K562 (cell line): Measurements from ENCODE around the gene EGR1. TPM values are rescaled to one million over a fixed set of nuclear protein-coding genes. Genes with fewer than 3 reads are reported as not detected.

ENCODE experiments used
- ARID2 ChIP-seq: fragments of 450-650 bp; IDR thresholded peaks from 2 replicates; pipeline ENCODE4 v1.6.1; 2017; ENCODE audit warnings: antibody characterized with exemption, mild to moderate bottlenecking
- CREBBP ChIP-seq: IDR thresholded peaks from one replicate; pipeline ENCODE4 v1.6.1; 2012; ENCODE audit warnings: low read depth, mild to moderate bottlenecking, control low read depth, inconsistent platforms, low read length
- ELF1 ChIP-seq: fragments of 200-800 bp; sonication (Bioruptor generic); IDR thresholded peaks from 2 replicates; pipeline ENCODE4 v1.6.1; 2016; ENCODE audit warnings: missing genetic modification characterization, missing compliant biosample characterization
- FOXA3 ChIP-seq, 2 experiments: fragments of 450-650 bp in 1 of 2; sonication (generic) in 1 of 2; formaldehyde crosslinking; IDR thresholded peaks in 1 of 2; conservative IDR thresholded peaks in 1 of 2; 2 replicates each; pipeline versions ENCODE4 v1.4.0 to v1.8.0; 2020 to 2022; ENCODE audit warnings: mild to moderate bottlenecking in 2 of 2, missing genetic modification reagents in 1 of 2
- FOXM1 ChIP-seq, 2 experiments: fragments of 450-650 bp in 1 of 2; sonication (generic) in 1 of 2; formaldehyde crosslinking in 1 of 2; IDR thresholded peaks; 2 replicates each; pipeline versions ENCODE4 v1.6.1 to v1.9.0; 2017 to 2022; ENCODE audit warnings: low read depth in 2 of 2, mild to moderate bottlenecking in 2 of 2, missing genetic modification reagents in 1 of 2, moderate library complexity in 1 of 2
- PHF21A ChIP-seq: fragments of 450-650 bp; IDR thresholded peaks from 2 replicates; pipeline ENCODE4 v1.6.1; 2017; ENCODE audit warnings: low read depth, borderline replicate concordance
- PHF8 ChIP-seq: fragments of 200-600 bp; sonication (generic); IDR thresholded peaks from 2 replicates; pipeline ENCODE4 v1.6.1; 2012; ENCODE audit warnings: mixed run types, mild to moderate bottlenecking, inconsistent platforms, low read length, moderate library complexity, borderline replicate concordance
- POLR2A ChIP-seq: fragments of 450-650 bp; conservative IDR thresholded peaks from 2 replicates; pipeline ENCODE4 v1.6.1; 2016
- POLR2AphosphoS5 ChIP-seq: IDR thresholded peaks from 2 replicates; pipeline ENCODE4 v1.6.1; 2011; ENCODE audit warnings: mild to moderate bottlenecking, low read depth, low read length, moderate library complexity; ENCODE audit not compliant: control insufficient read depth, insufficient read depth
- RBM34 ChIP-seq: fragments of 200-400 bp; formaldehyde crosslinking; IDR thresholded peaks from 2 replicates; pipeline ENCODE4 v1.6.1; 2018; ENCODE audit warnings: low read length, borderline replicate concordance; ENCODE audit not compliant: insufficient read depth
- SRSF3 ChIP-seq: fragments of 200-400 bp; formaldehyde crosslinking; IDR thresholded peaks from 2 replicates; pipeline ENCODE4 v1.6.1; 2016; ENCODE audit warnings: mild to moderate bottlenecking, low read length, moderate library complexity; ENCODE audit not compliant: insufficient read depth
- TAF15 ChIP-seq: fragments of 200-400 bp; formaldehyde crosslinking; IDR thresholded peaks from 2 replicates; pipeline ENCODE4 v1.6.1; 2017; ENCODE audit warnings: mild to moderate bottlenecking, low read depth, low read length, moderate library complexity
- U2AF1 ChIP-seq: fragments of 200-400 bp; formaldehyde crosslinking; optimal IDR thresholded peaks from 2 replicates; pipeline ENCODE3; 2017; ENCODE audit warnings: mild to moderate bottlenecking, low read depth, low read length, moderate library complexity
- ZNF274 ChIP-seq: IDR thresholded peaks from 2 replicates; pipeline ENCODE4 v1.6.1; 2011; ENCODE audit warnings: low read depth, mild to moderate bottlenecking, low read length, moderate library complexity, borderline replicate concordance
- ZNF507 ChIP-seq: conservative IDR thresholded peaks from 2 replicates; pipeline ENCODE4 v1.6.1; 2017; ENCODE audit warnings: missing genetic modification characterization, missing compliant biosample characterization
- polyA plus RNA-seq, 8 experiments: library from polyadenylated mRNA; depleted of rRNA in 4 of 8; stranded (reverse) in 5 of 8; unstranded in 3 of 8; fragments of >200 nt; fragmentation: Nextera tagmentation in 2 of 8; fragmentation: Illumina TruSeq in 1 of 8; extraction: Ambion mirVana in 2 of 8; extraction: Trizol in 1 of 8; gene quantifications; 2 replicates each; pipeline versions ENCODE4 v1.2.1 to v1.2.3, GENCODE V29; 2011 to 2014; ENCODE audit warnings: inconsistent platforms in 1 of 8, missing spikeins in 1 of 8
- total RNA-seq, 7 experiments: library from RNA; depleted of rRNA in 6 of 7; stranded (reverse); fragments of >200 nt in 6 of 7; fragmentation: Illumina TruSeq in 2 of 7; extraction: Trizol in 2 of 7; gene quantifications; 2 replicates each; pipeline versions ENCODE4 v1.2.1 to v1.2.3, GENCODE V29; 2011 to 2021; ENCODE audit warnings: low replicate concordance in 1 of 7
- TF ChIP-seq, protein P1 (sequence below): sonication (generic); formaldehyde crosslinking; IDR thresholded peaks from 2 replicates; pipeline ENCODE4 v1.8.0; 2023; ENCODE audit warnings: missing genetic modification reagents, mild to moderate bottlenecking, borderline replicate concordance
- TF ChIP-seq, protein P2 (sequence below): sonication (generic); formaldehyde crosslinking; IDR thresholded peaks from 2 replicates; pipeline ENCODE4 v1.8.0; 2022; ENCODE audit warnings: mild to moderate bottlenecking, missing genetic modification reagents
- TF ChIP-seq, protein P3 (sequence below): sonication (generic); formaldehyde crosslinking; IDR thresholded peaks from 2 replicates; pipeline ENCODE4 v1.9.0; 2022; ENCODE audit warnings: mild to moderate bottlenecking, missing genetic modification reagents
- TF ChIP-seq, protein P4 (sequence below): fragments of 250-450 bp; sonication (Bioruptor Pico); IDR thresholded peaks from 2 replicates; pipeline ENCODE4 v1.8.0; 2022; ENCODE audit warnings: inconsistent platforms

Gene EGR1
- total and polyA plus RNA-seq, 9 of the 15 experiments (the other 6 are each of a cell fraction or from before 2014, with no cell fraction given) = 1.3 to 132 (median 21.5) TPM

DNA sequence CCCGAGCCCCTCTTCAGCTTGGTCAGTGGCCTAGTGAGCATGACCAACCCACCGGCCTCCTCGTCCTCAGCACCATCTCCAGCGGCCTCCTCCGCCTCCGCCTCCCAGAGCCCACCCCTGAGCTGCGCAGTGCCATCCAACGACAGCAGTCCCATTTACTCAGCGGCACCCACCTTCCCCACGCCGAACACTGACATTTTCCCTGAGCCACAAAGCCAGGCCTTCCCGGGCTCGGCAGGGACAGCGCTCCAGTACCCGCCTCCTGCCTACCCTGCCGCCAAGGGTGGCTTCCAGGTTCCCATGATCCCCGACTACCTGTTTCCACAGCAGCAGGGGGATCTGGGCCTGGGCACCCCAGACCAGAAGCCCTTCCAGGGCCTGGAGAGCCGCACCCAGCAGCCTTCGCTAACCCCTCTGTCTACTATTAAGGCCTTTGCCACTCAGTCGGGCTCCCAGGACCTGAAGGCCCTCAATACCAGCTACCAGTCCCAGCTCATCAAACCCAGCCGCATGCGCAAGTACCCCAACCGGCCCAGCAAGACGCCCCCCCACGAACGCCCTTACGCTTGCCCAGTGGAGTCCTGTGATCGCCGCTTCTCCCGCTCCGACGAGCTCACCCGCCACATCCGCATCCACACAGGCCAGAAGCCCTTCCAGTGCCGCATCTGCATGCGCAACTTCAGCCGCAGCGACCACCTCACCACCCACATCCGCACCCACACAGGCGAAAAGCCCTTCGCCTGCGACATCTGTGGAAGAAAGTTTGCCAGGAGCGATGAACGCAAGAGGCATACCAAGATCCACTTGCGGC is 1.8 kb downstream of the EGR1 start (continued):
- TF ChIP-seq, protein P1, sequence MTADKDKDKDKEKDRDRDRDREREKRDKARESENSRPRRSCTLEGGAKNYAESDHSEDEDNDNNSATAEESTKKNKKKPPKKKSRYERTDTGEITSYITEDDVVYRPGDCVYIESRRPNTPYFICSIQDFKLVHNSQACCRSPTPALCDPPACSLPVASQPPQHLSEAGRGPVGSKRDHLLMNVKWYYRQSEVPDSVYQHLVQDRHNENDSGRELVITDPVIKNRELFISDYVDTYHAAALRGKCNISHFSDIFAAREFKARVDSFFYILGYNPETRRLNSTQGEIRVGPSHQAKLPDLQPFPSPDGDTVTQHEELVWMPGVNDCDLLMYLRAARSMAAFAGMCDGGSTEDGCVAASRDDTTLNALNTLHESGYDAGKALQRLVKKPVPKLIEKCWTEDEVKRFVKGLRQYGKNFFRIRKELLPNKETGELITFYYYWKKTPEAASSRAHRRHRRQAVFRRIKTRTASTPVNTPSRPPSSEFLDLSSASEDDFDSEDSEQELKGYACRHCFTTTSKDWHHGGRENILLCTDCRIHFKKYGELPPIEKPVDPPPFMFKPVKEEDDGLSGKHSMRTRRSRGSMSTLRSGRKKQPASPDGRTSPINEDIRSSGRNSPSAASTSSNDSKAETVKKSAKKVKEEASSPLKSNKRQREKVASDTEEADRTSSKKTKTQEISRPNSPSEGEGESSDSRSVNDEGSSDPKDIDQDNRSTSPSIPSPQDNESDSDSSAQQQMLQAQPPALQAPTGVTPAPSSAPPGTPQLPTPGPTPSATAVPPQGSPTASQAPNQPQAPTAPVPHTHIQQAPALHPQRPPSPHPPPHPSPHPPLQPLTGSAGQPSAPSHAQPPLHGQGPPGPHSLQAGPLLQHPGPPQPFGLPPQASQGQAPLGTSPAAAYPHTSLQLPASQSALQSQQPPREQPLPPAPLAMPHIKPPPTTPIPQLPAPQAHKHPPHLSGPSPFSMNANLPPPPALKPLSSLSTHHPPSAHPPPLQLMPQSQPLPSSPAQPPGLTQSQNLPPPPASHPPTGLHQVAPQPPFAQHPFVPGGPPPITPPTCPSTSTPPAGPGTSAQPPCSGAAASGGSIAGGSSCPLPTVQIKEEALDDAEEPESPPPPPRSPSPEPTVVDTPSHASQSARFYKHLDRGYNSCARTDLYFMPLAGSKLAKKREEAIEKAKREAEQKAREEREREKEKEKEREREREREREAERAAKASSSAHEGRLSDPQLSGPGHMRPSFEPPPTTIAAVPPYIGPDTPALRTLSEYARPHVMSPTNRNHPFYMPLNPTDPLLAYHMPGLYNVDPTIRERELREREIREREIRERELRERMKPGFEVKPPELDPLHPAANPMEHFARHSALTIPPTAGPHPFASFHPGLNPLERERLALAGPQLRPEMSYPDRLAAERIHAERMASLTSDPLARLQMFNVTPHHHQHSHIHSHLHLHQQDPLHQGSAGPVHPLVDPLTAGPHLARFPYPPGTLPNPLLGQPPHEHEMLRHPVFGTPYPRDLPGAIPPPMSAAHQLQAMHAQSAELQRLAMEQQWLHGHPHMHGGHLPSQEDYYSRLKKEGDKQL = peak; percentile 70; the same call in 1 of the 2 replicates
- no peak for TF ChIP-seq ELF1 (tag)
- no peak for TF ChIP-seq PHF8
- TF ChIP-seq ZNF274 = no peak
- TF ChIP-seq TAF15 = peak; percentile 88
- TF ChIP-seq RBM34 = no peak
- peak; percentile 75 for TF ChIP-seq POLR2AphosphoS5
- no peak for TF ChIP-seq ARID2
- no peak for TF ChIP-seq ZNF507 (tag)
- TF ChIP-seq, protein P2, sequence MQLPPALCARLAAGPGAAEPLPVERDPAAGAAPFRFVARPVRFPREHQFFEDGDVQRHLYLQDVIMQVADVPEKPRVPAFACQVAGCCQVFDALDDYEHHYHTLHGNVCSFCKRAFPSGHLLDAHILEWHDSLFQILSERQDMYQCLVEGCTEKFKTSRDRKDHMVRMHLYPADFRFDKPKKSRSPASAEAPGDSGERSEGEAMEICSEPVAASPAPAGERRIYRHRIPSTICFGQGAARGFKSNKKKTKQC = peak; percentile 68
- TF ChIP-seq POLR2A = peak; percentile 13
- peak; percentile 90 for TF ChIP-seq U2AF1
- no peak for TF ChIP-seq FOXM1 (IDR thresholded peaks at IDR 0.05; ENCODE audit: low read depth)
- peak; percentile 46; the same call in 1 of the 2 replicates for TF ChIP-seq FOXM1 (CRISPR knock-in tag; IDR thresholded peaks at IDR 0.05; ENCODE audit: low read depth)
- peak; percentile 96 for TF ChIP-seq SRSF3
- TF ChIP-seq, protein P3, sequence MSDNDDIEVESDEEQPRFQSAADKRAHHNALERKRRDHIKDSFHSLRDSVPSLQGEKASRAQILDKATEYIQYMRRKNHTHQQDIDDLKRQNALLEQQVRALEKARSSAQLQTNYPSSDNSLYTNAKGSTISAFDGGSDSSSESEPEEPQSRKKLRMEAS (CRISPR knock-in tag) = peak; percentile 11; the same call in 1 of the 2 replicates
- peak in 1 of 2 experiments; percentile 16; a peak in 1 of 4 replicates for TF ChIP-seq FOXA3 (CRISPR knock-in tag; conservative IDR thresholded peaks at IDR 0.05 in 1 of 2, IDR thresholded peaks at IDR 0.05 in 1 of 2)
- TF ChIP-seq PHF21A = 0 out of 2 replicates have a peak, but pooled peaks have one; percentile 28
- TF ChIP-seq, protein P4, sequence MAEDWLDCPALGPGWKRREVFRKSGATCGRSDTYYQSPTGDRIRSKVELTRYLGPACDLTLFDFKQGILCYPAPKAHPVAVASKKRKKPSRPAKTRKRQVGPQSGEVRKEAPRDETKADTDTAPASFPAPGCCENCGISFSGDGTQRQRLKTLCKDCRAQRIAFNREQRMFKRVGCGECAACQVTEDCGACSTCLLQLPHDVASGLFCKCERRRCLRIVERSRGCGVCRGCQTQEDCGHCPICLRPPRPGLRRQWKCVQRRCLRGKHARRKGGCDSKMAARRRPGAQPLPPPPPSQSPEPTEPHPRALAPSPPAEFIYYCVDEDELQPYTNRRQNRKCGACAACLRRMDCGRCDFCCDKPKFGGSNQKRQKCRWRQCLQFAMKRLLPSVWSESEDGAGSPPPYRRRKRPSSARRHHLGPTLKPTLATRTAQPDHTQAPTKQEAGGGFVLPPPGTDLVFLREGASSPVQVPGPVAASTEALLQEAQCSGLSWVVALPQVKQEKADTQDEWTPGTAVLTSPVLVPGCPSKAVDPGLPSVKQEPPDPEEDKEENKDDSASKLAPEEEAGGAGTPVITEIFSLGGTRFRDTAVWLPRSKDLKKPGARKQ = no peak
- no peak for TF ChIP-seq CREBBP
